ENCODE results near the gene KBTBD7.

- no peak for TF ChIP-seq CTCF (IDR thresholded peaks at IDR 0.05)
- TF ChIP-seq POLR2AphosphoS5 (IDR thresholded peaks at IDR 0.05) = no peak
Observed at GRCh38 chr13:41241626-41242025, 47.3 kb upstream of the KBTBD7 start.
